K562 (cell line): ENCODE measurements around the gene SPINT2. TPM values are rescaled to one million over a fixed set of nuclear protein-coding genes. Genes with fewer than 3 reads are reported as not detected.

Experiments
- ATAC-seq: fragments of 200-7000 bp; cut with Tn5 transposase; 3 replicates; pipeline ENCODE4 v1.9.1; 2020; ENCODE audit warnings: moderate library complexity
- BruUV-seq: library from RNA; stranded (reverse); fragments of 400-500 nt; replicated peaks from 2 replicates; lab custom pipeline; 2021; lab: Mats Ljungman, UMichigan
- CTCF ChIA-PET: fragments of 300-600 bp; formaldehyde crosslinking; extraction: SDS; loops from one replicate; lab custom pipeline; 2021; ENCODE audit warnings: low intra/inter-chr PET ratio; lab: Yijun Ruan, JAX
- POLR2A ChIA-PET: fragments of 300-600, 350-650 bp; sonication (Branson Sonifier 250); formaldehyde crosslinking; extraction: SDS; loops from one replicate; lab custom pipeline; 2021; ENCODE audit warnings: antibody characterized with exemption, inconsistent platforms; lab: Yijun Ruan, JAX
- DNase-seq, 4 experiments: peaks; one replicate each; pipeline versions ENCODE4 v3.0.0 to v3.0.0-alpha.2; 2011 to 2018; ENCODE audit warnings: low spot score in 3 of 4, mixed read lengths in 3 of 4; ENCODE audit errors: extremely low read depth in 1 of 4
- FAIRE-seq: peaks from 2 replicates; lab custom pipeline; 2011; peaks lifted over from hg19 to GRCh38; lab: Jason Lieb, UNC
- H2AFZ ChIP-seq: 2 replicates; pipeline ENCODE4 v1.6.0; 2011; ENCODE audit warnings: low read depth, low read length, control low read depth, inconsistent platforms
- H3K27ac ChIP-seq: fragments of 200-600 bp; 3 replicates; pipeline ENCODE4 v1.8.0; 2011; ENCODE audit warnings: low read depth, mild to moderate bottlenecking, control low read depth, inconsistent platforms, low read length, moderate library complexity, mixed read lengths; ENCODE audit errors: extremely low read depth
- H3K27me3 ChIP-seq, 2 experiments: fragments of 300-600 bp in 1 of 2; 2 replicates in 1 of 2; 3 replicates in 1 of 2; pipeline versions ENCODE4 v1.6.0 to v1.8.0; 2011; ENCODE audit warnings: inconsistent platforms in 2 of 2, low read length in 2 of 2, mild to moderate bottlenecking in 1 of 2, mixed read lengths in 1 of 2, moderate library complexity in 1 of 2; ENCODE audit not compliant: control insufficient read depth in 2 of 2, insufficient read depth in 2 of 2
- H3K36me3 ChIP-seq: fragments of 300-600 bp; 3 replicates; pipeline ENCODE4 v1.8.0; 2011; ENCODE audit warnings: mild to moderate bottlenecking, low read length, inconsistent platforms; ENCODE audit not compliant: control insufficient read depth, insufficient read depth
- H3K4me1 ChIP-seq, 2 experiments: fragments of 200-600 bp in 1 of 2; replicated peaks in 1 of 2; 2 replicates in 1 of 2; 3 replicates in 1 of 2; pipeline versions ENCODE4 v1.5.1 to v1.8.0; 2011; ENCODE audit warnings: inconsistent platforms in 2 of 2, low read length in 2 of 2, mild to moderate bottlenecking in 1 of 2, mixed read lengths in 1 of 2, moderate library complexity in 1 of 2; ENCODE audit not compliant: control insufficient read depth in 2 of 2, insufficient read depth in 2 of 2
- H3K4me2 ChIP-seq: 2 replicates; pipeline ENCODE4 v1.6.1; 2011; ENCODE audit warnings: low read length, control low read depth, inconsistent platforms, mixed read lengths; ENCODE audit not compliant: insufficient read depth
- H3K4me3 ChIP-seq: fragments of 200-600 bp; sonication (generic), shearing (Covaris generic); 2 replicates; pipeline ENCODE4 v1.5.1; 2016; ENCODE audit warnings: control low read depth, inconsistent platforms
- H3K79me2 ChIP-seq: fragments of 200-600 bp; 3 replicates; pipeline ENCODE4 v1.8.0; 2011; ENCODE audit warnings: low read length, inconsistent platforms; ENCODE audit not compliant: control insufficient read depth, insufficient read depth
- H3K9ac ChIP-seq, 2 experiments: 2 replicates each; pipeline versions ENCODE4 v1.6.0 to v1.6.1; 2011; ENCODE audit warnings: low read depth in 2 of 2, low read length in 2 of 2, control low read depth in 1 of 2, inconsistent platforms in 1 of 2, mild to moderate bottlenecking in 1 of 2, mixed read lengths in 1 of 2; ENCODE audit not compliant: insufficient read depth in 1 of 2
- H3K9me1 ChIP-seq: one replicate; pipeline ENCODE4 v1.6.0; 2011; ENCODE audit warnings: inconsistent platforms, mild to moderate bottlenecking, low read length, moderate library complexity; ENCODE audit not compliant: control insufficient read depth, insufficient read depth
- H3K9me3 ChIP-seq: replicated peaks from 2 replicates; pipeline ENCODE4 v1.5.1; 2011; ENCODE audit warnings: low read depth, low read length, inconsistent platforms; ENCODE audit not compliant: control insufficient read depth, insufficient read depth
- H4K20me1 ChIP-seq: replicated peaks from 2 replicates; pipeline ENCODE4 v1.6.1; 2011; ENCODE audit warnings: low read length, inconsistent platforms, mixed read lengths; ENCODE audit not compliant: control insufficient read depth, insufficient read depth
- BRF2 ChIP-seq: IDR thresholded peaks from 3 replicates; pipeline ENCODE4 v1.6.1; 2011; ENCODE audit warnings: borderline replicate concordance, mild to moderate bottlenecking; ENCODE audit not compliant: insufficient read length, insufficient read depth
- CBFA2T3 ChIP-seq: fragments of 450-650 bp; IDR thresholded peaks from 2 replicates; pipeline ENCODE4 v1.6.1; 2017
- HNRNPL ChIP-seq: fragments of 200-400 bp; formaldehyde crosslinking; IDR thresholded peaks from 2 replicates; pipeline ENCODE4 v1.6.1; 2017; ENCODE audit warnings: low read depth, mild to moderate bottlenecking, low read length
- NKRF ChIP-seq: fragments of 450-650 bp; IDR thresholded peaks from 2 replicates; pipeline ENCODE4 v1.6.1; 2016; ENCODE audit warnings: borderline replicate concordance
- NR2C2 ChIP-seq, 2 experiments: fragments of 200-800 bp in 1 of 2; sonication (Bioruptor generic) in 1 of 2; sonication (generic) in 1 of 2; formaldehyde crosslinking in 1 of 2; IDR thresholded peaks; 2 replicates each; pipeline versions ENCODE4 v1.6.1 to v1.8.0; 2016 to 2022; ENCODE audit warnings: mild to moderate bottlenecking in 1 of 2, missing compliant biosample characterization in 1 of 2, missing genetic modification characterization in 1 of 2, missing genetic modification reagents in 1 of 2
- PBX2 ChIP-seq, 2 experiments: IDR thresholded peaks in 1 of 2; conservative IDR thresholded peaks in 1 of 2; 2 replicates each; pipeline ENCODE4 v1.6.1; 2016; ENCODE audit warnings: low read depth in 2 of 2, mild to moderate bottlenecking in 1 of 2, missing compliant biosample characterization in 1 of 2, missing genetic modification characterization in 1 of 2, moderate library complexity in 1 of 2
- ZFP36 ChIP-seq: fragments of 150-350 bp; IDR thresholded peaks from 2 replicates; pipeline ENCODE4 v1.6.1; 2018; ENCODE audit warnings: low read length, low read depth; ENCODE audit not compliant: partially characterized antibody
- ZMIZ1 ChIP-seq, 2 experiments: fragments of 150-350 bp in 1 of 2; IDR thresholded peaks; 2 replicates each; pipeline ENCODE4 v1.6.1; 2012 to 2016; ENCODE audit warnings: low read depth in 2 of 2, low read length in 2 of 2, mild to moderate bottlenecking in 1 of 2, moderate library complexity in 1 of 2
- ZNF311 ChIP-seq: fragments of 250-450 bp; sonication (Bioruptor Pico); IDR thresholded peaks from 2 replicates; pipeline ENCODE4 v1.4.0; 2020; ENCODE audit warnings: mild to moderate bottlenecking, moderate library complexity
- ZNF644 ChIP-seq: fragments of 200-800 bp; sonication (Bioruptor generic); IDR thresholded peaks from 2 replicates; pipeline ENCODE4 v1.6.1; 2016; ENCODE audit warnings: low read depth, missing genetic modification characterization, missing compliant biosample characterization
- ZNF830 ChIP-seq: fragments of 250-450 bp; sonication (Bioruptor Pico); IDR thresholded peaks from 2 replicates; pipeline ENCODE4 v1.5.0; 2021; ENCODE audit warnings: mild to moderate bottlenecking
- WGBS: fragments of 100-300 bp; shearing (Covaris generic); methylation state at CpG from one replicate; pipeline ENCODE4 v1.1.6; 2016; ENCODE audit warnings: low coverage, mixed read lengths; ENCODE audit not compliant: insufficient coverage; ENCODE audit errors: missing lambda C conversion rate; 5-methylcytosine and 5-hydroxymethylcytosine counted together
- in situ Hi-C: fragments of 300-500 bp; cut with MboI; formaldehyde crosslinking; loops from 4 replicates; pipeline ENCODE4 v1.15.0; 2018; ENCODE audit warnings: inconsistent platforms, mixed read lengths
- intact Hi-C: fragments of 100-400 bp; cut with micrococcal nuclease; formaldehyde crosslinking; loops from 2 replicates; pipeline ENCODE4 v1.14.2; 2022
- polyA plus RNA-seq, 8 experiments: library from polyadenylated mRNA; depleted of rRNA in 4 of 8; stranded (reverse) in 5 of 8; unstranded in 3 of 8; fragments of >200 nt; fragmentation: Nextera tagmentation in 2 of 8; fragmentation: Illumina TruSeq in 1 of 8; extraction: Ambion mirVana in 2 of 8; extraction: Trizol in 1 of 8; gene quantifications; 2 replicates each; pipeline versions ENCODE4 v1.2.1 to v1.2.3, GENCODE V29; 2011 to 2014; ENCODE audit warnings: inconsistent platforms in 1 of 8, missing spikeins in 1 of 8
- total RNA-seq, 7 experiments: library from RNA; depleted of rRNA in 6 of 7; stranded (reverse); fragments of >200 nt in 6 of 7; fragmentation: Illumina TruSeq in 2 of 7; extraction: Trizol in 2 of 7; gene quantifications; 2 replicates each; pipeline versions ENCODE4 v1.2.1 to v1.2.3, GENCODE V29; 2011 to 2021; ENCODE audit warnings: low replicate concordance in 1 of 7

The SPINT2 gene
- total and polyA plus RNA-seq, 9 of the 15 experiments (the other 6 are each of a cell fraction or from before 2014, with no cell fraction given), result 0.65 to 4.5 (median 3.4) TPM

GRCh38 chr19:38340927-38341326, 76.6 kb downstream of the SPINT2 start:
- no peaks in the 10 kb centered on the region for H3K27me3 ChIP-seq
- no peak overlapping the region for H3K4me2 ChIP-seq
- H3K4me3 ChIP-seq, result no peak overlapping the region
- peaks cover 13 to 34% of the 10 kb centered on the region in 2 experiments; a peak in 4 of 5 replicates for H3K4me1 ChIP-seq
- H3K9me3 ChIP-seq, result no peaks in the 10 kb centered on the region
- intact Hi-C loops (no loop called here), in situ Hi-C loops (loop anchor here (25.0 kb wide), 1 partner anchor 429 kb away; the partner anchor contains the start of genes SIPA1L3 and WDR87)
- no peak overlapping the region for H3K27ac ChIP-seq
- ATAC-seq (no peak), DNase-seq (no peak), FAIRE-seq (no peak)
- no peaks in the 10 kb centered on the region for H3K9me1 ChIP-seq
- H4K20me1 ChIP-seq, result no peaks in the 10 kb centered on the region
- H3K36me3 ChIP-seq, result no peaks in the 10 kb centered on the region
- peak overlapping the region in 1 of 2 experiments; percentile 52; a peak in 1 of 4 replicates for H3K9ac ChIP-seq
- H2AFZ ChIP-seq, result no peak overlapping the region
- POLR2A ChIA-PET, result interaction anchor here (1.4 kb wide), 1 partner anchor 12 kb away, joined by 4 read pairs; no protein-coding TSS in a partner anchor
- CTCF ChIA-PET, result no interaction called here
- peaks cover 2% of the 10 kb centered on the region; the same call in 1 of the 3 replicates for H3K79me2 ChIP-seq
- 32% methylated on average over 2 of the region's 2 CpGs for WGBS
- BruUV-seq, result no TSS peak
- TF ChIP-seq PBX2 (CRISPR knock-in tag; IDR thresholded peaks at IDR 0.05; ENCODE audit: low read depth), result no peak
- no peak for TF ChIP-seq PBX2 (tag; conservative IDR thresholded peaks at IDR 0.05; ENCODE audit: low read depth)
- no peak for TF ChIP-seq ZMIZ1 (IDR thresholded peaks at IDR 0.05; ENCODE audit: low read depth in 2 of 2, low read length in 2 of 2)
- no peak for TF ChIP-seq ZFP36
- no peak for TF ChIP-seq NKRF
- TF ChIP-seq CBFA2T3, result no peak
- TF ChIP-seq HNRNPL, result no peak
- TF ChIP-seq ZNF830, result no peak
- TF ChIP-seq BRF2, result no peak
- no peak for TF ChIP-seq NR2C2 (CRISPR knock-in tag; IDR thresholded peaks at IDR 0.05)
- no peak for TF ChIP-seq NR2C2 (tag; IDR thresholded peaks at IDR 0.05)
- no peak for TF ChIP-seq ZNF644 (tag)
- TF ChIP-seq ZNF311, result no peak
